ENCODE results near the gene PHF20. TPM values are rescaled to one million over a fixed set of nuclear protein-coding genes. Genes with fewer than 3 reads are reported as not detected.

PHF20 gene
- total and polyA plus RNA-seq, 2 of the 8 experiments (the other 6 are each of a cell fraction or from before 2014, with no cell fraction given), result 25.6 to 70.1 TPM

DNA sequence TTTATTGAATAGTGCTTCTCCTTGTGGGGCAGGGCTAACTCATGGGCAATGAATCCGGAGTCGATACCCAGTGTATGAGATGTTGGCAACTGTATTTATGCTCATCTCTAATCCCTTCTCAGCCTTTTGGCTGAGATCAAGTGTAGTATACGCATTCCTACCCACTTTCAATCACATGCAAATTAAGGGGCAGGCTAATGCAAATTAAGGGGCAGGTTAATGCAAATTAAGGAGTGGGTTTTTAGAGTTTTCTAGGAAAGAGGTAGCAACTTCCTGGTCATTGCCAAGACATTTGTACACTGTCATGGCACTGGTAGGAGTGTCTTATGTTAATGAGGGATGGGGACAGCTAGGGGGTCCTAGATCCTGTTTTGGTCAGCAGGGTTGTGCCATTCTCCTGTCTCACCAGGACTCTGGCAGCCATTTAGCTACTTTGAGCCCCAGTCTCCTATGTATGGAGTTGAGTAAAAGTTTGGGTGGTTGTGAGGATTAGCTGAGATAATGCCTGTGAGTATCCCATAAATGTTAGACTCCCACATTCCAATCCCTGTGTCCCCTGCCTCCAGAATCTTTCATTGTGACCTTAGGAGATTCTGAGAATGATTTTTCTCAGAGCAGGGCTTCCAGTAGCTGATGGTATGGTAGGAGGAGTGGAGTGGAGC, 196.3 kb downstream of the PHF20 start, which contains the start of gene CNBD2 (continued):
- TF ChIP-seq, protein P1, sequence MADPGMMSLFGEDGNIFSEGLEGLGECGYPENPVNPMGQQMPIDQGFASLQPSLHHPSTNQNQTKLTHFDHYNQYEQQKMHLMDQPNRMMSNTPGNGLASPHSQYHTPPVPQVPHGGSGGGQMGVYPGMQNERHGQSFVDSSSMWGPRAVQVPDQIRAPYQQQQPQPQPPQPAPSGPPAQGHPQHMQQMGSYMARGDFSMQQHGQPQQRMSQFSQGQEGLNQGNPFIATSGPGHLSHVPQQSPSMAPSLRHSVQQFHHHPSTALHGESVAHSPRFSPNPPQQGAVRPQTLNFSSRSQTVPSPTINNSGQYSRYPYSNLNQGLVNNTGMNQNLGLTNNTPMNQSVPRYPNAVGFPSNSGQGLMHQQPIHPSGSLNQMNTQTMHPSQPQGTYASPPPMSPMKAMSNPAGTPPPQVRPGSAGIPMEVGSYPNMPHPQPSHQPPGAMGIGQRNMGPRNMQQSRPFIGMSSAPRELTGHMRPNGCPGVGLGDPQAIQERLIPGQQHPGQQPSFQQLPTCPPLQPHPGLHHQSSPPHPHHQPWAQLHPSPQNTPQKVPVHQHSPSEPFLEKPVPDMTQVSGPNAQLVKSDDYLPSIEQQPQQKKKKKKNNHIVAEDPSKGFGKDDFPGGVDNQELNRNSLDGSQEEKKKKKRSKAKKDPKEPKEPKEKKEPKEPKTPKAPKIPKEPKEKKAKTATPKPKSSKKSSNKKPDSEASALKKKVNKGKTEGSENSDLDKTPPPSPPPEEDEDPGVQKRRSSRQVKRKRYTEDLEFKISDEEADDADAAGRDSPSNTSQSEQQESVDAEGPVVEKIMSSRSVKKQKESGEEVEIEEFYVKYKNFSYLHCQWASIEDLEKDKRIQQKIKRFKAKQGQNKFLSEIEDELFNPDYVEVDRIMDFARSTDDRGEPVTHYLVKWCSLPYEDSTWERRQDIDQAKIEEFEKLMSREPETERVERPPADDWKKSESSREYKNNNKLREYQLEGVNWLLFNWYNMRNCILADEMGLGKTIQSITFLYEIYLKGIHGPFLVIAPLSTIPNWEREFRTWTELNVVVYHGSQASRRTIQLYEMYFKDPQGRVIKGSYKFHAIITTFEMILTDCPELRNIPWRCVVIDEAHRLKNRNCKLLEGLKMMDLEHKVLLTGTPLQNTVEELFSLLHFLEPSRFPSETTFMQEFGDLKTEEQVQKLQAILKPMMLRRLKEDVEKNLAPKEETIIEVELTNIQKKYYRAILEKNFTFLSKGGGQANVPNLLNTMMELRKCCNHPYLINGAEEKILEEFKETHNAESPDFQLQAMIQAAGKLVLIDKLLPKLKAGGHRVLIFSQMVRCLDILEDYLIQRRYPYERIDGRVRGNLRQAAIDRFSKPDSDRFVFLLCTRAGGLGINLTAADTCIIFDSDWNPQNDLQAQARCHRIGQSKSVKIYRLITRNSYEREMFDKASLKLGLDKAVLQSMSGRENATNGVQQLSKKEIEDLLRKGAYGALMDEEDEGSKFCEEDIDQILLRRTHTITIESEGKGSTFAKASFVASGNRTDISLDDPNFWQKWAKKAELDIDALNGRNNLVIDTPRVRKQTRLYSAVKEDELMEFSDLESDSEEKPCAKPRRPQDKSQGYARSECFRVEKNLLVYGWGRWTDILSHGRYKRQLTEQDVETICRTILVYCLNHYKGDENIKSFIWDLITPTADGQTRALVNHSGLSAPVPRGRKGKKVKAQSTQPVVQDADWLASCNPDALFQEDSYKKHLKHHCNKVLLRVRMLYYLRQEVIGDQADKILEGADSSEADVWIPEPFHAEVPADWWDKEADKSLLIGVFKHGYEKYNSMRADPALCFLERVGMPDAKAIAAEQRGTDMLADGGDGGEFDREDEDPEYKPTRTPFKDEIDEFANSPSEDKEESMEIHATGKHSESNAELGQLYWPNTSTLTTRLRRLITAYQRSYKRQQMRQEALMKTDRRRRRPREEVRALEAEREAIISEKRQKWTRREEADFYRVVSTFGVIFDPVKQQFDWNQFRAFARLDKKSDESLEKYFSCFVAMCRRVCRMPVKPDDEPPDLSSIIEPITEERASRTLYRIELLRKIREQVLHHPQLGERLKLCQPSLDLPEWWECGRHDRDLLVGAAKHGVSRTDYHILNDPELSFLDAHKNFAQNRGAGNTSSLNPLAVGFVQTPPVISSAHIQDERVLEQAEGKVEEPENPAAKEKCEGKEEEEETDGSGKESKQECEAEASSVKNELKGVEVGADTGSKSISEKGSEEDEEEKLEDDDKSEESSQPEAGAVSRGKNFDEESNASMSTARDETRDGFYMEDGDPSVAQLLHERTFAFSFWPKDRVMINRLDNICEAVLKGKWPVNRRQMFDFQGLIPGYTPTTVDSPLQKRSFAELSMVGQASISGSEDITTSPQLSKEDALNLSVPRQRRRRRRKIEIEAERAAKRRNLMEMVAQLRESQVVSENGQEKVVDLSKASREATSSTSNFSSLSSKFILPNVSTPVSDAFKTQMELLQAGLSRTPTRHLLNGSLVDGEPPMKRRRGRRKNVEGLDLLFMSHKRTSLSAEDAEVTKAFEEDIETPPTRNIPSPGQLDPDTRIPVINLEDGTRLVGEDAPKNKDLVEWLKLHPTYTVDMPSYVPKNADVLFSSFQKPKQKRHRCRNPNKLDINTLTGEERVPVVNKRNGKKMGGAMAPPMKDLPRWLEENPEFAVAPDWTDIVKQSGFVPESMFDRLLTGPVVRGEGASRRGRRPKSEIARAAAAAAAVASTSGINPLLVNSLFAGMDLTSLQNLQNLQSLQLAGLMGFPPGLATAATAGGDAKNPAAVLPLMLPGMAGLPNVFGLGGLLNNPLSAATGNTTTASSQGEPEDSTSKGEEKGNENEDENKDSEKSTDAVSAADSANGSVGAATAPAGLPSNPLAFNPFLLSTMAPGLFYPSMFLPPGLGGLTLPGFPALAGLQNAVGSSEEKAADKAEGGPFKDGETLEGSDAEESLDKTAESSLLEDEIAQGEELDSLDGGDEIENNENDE (IDR thresholded peaks at IDR 0.05; ENCODE audit: insufficient replicate concordance, low read length), result no peak
- TF ChIP-seq EP300 (IDR thresholded peaks at IDR 0.05; ENCODE audit: borderline replicate concordance in 1 of 2, low read depth in 2 of 2, low read length in 2 of 2) (no peak), CEBPB (IDR thresholded peaks at IDR 0.05; ENCODE audit: low read depth, low read length) (no peak), SIN3A (conservative IDR thresholded peaks at IDR 0.05 in 1 of 2, IDR thresholded peaks at IDR 0.05 in 1 of 2; ENCODE audit: low read depth in 1 of 2, low read length in 2 of 2) (no peak)
